ENCODE results near the gene ATP11B. TPM values are rescaled to one million over a fixed set of nuclear protein-coding genes. Genes with fewer than 3 reads are reported as not detected.

The ATP11B gene
- total RNA-seq, 1 donor from 2014 or later = 73.9 TPM

DNA sequence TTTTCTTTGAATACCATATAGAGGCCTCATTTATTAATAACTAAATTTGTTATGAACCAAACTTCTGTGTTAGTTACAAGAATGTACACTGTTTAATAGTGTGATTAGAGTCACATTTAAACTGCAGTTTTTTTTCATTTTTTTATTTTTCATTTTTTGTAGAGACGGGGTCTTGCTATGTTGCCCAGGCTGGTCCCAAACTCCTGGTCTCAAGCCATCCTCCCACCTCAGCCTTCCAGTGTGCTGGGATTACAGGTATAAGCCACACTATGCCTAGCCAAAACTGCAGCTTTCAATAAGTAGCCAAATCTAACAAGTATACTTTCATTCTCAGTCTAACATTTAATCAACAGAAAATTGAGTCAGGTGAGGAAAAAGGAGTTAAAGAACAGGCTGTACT is 10.2 kb upstream of the ATP11B start:
- TF ChIP-seq, protein P1, sequence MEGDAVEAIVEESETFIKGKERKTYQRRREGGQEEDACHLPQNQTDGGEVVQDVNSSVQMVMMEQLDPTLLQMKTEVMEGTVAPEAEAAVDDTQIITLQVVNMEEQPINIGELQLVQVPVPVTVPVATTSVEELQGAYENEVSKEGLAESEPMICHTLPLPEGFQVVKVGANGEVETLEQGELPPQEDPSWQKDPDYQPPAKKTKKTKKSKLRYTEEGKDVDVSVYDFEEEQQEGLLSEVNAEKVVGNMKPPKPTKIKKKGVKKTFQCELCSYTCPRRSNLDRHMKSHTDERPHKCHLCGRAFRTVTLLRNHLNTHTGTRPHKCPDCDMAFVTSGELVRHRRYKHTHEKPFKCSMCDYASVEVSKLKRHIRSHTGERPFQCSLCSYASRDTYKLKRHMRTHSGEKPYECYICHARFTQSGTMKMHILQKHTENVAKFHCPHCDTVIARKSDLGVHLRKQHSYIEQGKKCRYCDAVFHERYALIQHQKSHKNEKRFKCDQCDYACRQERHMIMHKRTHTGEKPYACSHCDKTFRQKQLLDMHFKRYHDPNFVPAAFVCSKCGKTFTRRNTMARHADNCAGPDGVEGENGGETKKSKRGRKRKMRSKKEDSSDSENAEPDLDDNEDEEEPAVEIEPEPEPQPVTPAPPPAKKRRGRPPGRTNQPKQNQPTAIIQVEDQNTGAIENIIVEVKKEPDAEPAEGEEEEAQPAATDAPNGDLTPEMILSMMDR (IDR thresholded peaks at IDR 0.05; ENCODE audit: unreplicated experiment) = no peak
- H3K27me3 Mint-ChIP-seq (ENCODE audit: low read depth) = peaks cover 16% of the 10 kb centered on the region
- H3K36me3 Mint-ChIP-seq = no peaks in the 10 kb centered on the region
- no peak overlapping the region for H3K27ac Mint-ChIP-seq
- peaks cover 11% of the 10 kb centered on the region for H3K4me1 Mint-ChIP-seq
- peaks cover 2% of the 10 kb centered on the region for H3K9me3 Mint-ChIP-seq
- no peak for DNase-seq (ENCODE audit: low spot score in 2 of 2, unreplicated experiment in 2 of 2)
- no peak overlapping the region for H3K4me3 Mint-ChIP-seq

DNA sequence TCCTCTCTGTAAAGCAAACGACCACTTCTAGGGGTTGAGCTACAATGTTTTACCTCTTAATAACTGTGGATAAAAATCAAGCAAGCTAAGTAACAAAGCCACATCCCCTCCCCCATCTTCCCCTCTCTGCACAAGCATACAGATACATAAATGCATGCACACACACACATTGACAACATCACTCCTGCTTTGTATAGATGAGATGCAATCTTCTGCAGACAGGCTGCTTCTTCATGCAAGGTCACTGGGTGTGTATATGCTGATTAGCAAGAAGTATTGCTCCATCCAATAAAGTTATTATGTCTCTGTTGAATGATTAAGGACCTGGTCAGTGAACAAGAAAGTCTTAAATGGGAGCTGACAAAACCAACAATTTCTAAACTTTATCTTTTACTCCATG is 8.8 kb upstream of the ATP11B start:
- DNase-seq (ENCODE audit: low spot score in 2 of 2, unreplicated experiment in 2 of 2) = no peak
- TF ChIP-seq, protein P1 (IDR thresholded peaks at IDR 0.05; ENCODE audit: unreplicated experiment) = no peak
- H3K4me1 Mint-ChIP-seq = peaks cover 11% of the 10 kb centered on the region
- peaks cover 21% of the 10 kb centered on the region for H3K27me3 Mint-ChIP-seq (ENCODE audit: low read depth)
- no peaks in the 10 kb centered on the region for H3K9me3 Mint-ChIP-seq
- no peaks in the 10 kb centered on the region for H3K36me3 Mint-ChIP-seq
- H3K4me3 Mint-ChIP-seq = no peak overlapping the region
- H3K27ac Mint-ChIP-seq = no peak overlapping the region

DNA sequence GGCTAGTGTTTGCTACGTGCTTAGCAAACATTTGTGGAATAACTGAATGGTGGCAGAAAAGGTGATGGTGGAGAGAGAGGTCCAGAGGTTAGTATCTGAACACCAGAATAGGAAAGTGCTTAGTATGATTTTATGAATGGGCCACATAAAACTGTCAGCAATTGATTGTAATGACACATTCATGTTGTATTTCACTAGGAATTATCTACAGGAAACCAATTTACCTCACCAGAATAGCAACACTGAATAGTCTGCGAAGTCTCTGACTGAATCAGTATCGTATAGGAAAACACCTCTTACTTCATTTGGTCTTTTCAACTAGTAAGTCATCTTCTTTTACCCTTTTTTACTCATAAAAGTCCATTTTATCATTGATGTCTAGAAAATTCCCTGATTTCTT is 8.2 kb upstream of the ATP11B start:
- Mint-ChIP-seq H3K9me3 (no peaks in the 10 kb centered on the region), H3K27ac (no peak overlapping the region), H3K4me1 (peaks cover 11% of the 10 kb centered on the region), H3K36me3 (no peaks in the 10 kb centered on the region), H3K4me3 (no peak overlapping the region), H3K27me3 (ENCODE audit: low read depth) (peaks cover 21% of the 10 kb centered on the region)
- TF ChIP-seq, protein P1 (IDR thresholded peaks at IDR 0.05; ENCODE audit: unreplicated experiment) = no peak
- no peak for DNase-seq (ENCODE audit: low spot score in 2 of 2, unreplicated experiment in 2 of 2)

DNA sequence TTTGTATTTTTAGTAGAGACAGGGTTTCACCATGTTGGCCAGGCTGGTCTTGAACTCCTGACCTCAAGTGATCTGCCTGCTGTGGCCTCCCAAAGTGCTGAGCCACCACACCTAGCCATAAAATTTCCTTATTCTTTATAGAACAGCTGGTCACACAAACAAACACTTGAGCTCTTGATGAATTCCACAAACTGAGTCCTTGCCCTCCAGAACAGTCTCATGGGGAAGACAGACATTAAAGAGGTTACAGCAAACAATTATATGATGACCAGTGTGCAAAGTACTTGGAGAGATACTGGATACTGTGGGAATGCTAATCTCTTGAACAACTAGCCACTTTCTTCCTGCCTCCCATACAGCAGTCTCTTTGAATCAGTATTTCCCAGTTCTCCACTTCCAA is 7.5 kb upstream of the ATP11B start:
- peaks cover 21% of the 10 kb centered on the region for H3K27me3 Mint-ChIP-seq (ENCODE audit: low read depth)
- H3K4me1 Mint-ChIP-seq = peaks cover 11% of the 10 kb centered on the region
- no peaks in the 10 kb centered on the region for H3K36me3 Mint-ChIP-seq
- no peaks in the 10 kb centered on the region for H3K9me3 Mint-ChIP-seq
- DNase-seq (ENCODE audit: low spot score in 2 of 2, unreplicated experiment in 2 of 2) = no peak
- H3K27ac Mint-ChIP-seq = no peak overlapping the region
- TF ChIP-seq, protein P1 (IDR thresholded peaks at IDR 0.05; ENCODE audit: unreplicated experiment) = no peak
- H3K4me3 Mint-ChIP-seq = no peak overlapping the region

DNA sequence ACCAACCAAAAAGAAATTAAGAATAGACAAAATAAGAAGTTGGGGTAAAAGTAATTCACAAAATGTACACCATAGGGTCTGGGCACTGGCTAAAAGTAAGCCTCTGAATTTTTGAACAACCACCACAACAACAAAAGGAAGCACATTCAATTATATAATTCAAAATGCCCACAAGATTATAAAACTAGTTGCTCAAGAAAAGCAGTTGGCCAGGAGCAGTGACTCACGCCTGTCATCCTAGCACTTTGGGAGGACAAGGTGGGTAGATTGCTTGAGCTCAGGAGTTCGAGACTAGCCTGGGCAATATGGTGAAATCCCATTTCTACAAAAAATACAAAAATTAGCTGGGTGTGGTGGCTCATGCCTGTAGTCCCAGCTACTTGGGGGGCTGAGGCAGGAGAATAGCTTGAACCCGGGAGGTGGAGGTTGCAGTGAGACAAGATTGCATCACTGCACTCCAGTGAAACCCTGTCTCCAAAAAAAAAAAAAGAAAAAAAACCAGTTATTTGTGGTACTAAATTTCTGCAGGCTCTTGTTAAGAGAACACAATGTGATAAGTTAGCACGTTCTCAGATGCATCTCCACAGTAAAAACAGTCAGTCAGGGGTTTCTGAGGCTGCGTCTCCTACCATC is 6.6 kb upstream of the ATP11B start:
- H3K27ac Mint-ChIP-seq = no peak overlapping the region
- H3K4me3 Mint-ChIP-seq = no peak overlapping the region
- peaks cover 11% of the 10 kb centered on the region for H3K4me1 Mint-ChIP-seq
- H3K36me3 Mint-ChIP-seq = no peaks in the 10 kb centered on the region
- H3K27me3 Mint-ChIP-seq (ENCODE audit: low read depth) = peaks cover 21% of the 10 kb centered on the region
- DNase-seq (ENCODE audit: low spot score in 2 of 2, unreplicated experiment in 2 of 2) = no peak
- TF ChIP-seq, protein P1 (IDR thresholded peaks at IDR 0.05; ENCODE audit: unreplicated experiment) = no peak
- no peaks in the 10 kb centered on the region for H3K9me3 Mint-ChIP-seq
